ENCODE results near the gene ZNHIT2.
"Not testable (repeated sequence)": the region's sequence is repeated elsewhere in the genome, so short reads cannot be mapped to it uniquely, and the experiment has no call there.

Gene ZNHIT2

DNA sequence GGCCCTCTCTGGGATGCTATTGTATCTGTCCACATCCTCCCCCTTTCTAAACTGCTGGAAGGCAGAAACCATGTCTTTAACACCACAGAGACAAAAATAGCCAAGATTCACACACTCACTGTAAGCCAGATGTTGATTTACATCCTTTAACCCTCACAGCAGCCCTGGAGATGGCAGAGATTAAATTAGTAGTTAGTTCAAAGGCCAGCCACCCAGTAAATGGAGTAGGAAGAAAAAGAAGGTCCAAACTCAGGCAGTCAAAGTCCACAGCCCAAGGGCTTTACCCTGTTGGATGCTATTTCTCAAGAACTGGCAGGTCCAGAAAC, 2.1 kb upstream of the ZNHIT2 start:
- DNase-seq (ENCODE audit: low spot score) = no peak

DNA sequence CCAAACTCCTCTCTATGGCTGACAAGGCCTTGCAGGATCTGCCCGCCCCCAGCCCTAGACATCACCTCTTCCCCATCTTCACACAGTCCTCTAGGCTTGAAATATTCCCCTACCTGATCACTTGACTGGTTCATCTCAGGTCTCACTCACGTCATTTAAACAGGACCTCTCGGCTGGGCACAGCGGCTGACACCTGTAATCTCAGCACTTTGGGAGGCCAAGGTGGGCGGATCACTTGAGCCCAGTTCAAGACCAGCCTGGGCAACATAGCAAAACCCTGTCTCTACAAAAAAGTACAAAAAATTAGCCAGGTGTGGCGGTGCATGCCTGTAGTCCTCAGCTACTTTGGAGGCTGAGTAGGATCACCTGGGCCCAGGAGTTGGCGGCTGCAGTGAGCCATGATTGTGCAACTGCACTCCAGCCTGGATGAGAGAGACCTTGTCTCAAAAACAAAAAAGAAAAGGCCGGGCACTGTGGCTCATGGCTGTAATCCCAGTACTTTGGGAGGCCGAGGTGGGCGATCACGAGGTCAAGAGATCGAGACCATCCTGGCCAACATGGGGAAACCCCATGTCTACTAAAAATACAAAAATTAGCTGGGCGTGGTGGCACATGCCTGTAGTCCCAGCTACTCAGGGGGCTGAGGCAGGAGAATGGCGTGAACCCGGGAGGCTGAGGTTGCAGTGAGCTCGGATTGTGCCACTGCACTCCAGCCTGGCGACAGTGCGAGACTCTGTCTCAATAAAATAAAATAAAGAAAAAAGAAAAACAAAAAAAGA, 1.6 kb upstream of the ZNHIT2 start:
- not testable (repeated sequence) for DNase-seq (ENCODE audit: low spot score)

GRCh38 chr11:65118097-65118837, 766 bp upstream of the ZNHIT2 start:
- no peak for DNase-seq (ENCODE audit: low spot score)

- DNase-seq (ENCODE audit: low spot score) = peak; percentile 79
These were observed 913 bp downstream of the ZNHIT2 start for GRCh38 chr11:65116370-65117205.

DNA sequence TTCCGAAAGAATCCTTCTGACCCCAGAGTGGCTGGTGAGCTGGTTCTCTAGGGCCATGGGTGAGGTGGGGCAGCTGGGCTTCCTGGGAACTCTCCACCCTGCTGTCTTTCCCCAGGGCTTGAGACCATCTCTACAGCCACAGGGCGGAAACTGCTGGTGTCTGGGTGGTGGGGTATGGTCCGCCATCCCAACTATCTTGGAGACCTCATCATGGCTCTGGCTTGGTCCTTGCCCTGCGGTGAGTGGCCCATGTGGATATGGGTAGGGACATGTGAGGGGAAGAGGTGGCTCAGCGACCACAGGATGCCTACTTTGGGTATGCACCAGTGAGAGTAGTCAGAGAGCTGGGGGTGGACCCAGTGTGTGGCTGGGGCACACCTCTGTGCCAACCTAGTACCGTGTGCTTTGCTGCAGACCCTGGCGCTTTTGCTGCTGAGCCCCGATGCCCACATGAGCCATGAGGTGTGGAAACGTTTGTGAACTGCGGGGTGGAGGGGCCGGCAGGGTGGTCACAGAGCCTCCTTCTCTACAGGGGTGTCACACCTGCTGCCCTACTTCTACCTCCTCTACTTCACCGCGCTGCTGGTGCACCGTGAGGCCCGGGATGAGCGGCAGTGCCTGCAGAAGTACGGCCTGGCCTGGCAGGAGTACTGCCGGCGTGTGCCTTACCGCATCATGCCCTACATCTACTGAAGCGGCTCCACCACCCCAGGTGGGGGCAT, 2.0 kb downstream of the ZNHIT2 start:
- no peak for DNase-seq (ENCODE audit: low spot score)

- DNase-seq (ENCODE audit: low spot score) = no peak
These were observed 2.8 kb downstream of the ZNHIT2 start for GRCh38 chr11:65114538-65115171.

GRCh38 chr11:65113839-65114238, 3.7 kb downstream of the ZNHIT2 start:
- peak; percentile 71 for DNase-seq (ENCODE audit: low spot score)

GRCh38 chr11:65113361-65113756, 4.1 kb downstream of the ZNHIT2 start:
- peak; percentile 87 for DNase-seq (ENCODE audit: low spot score)

GRCh38 chr11:65112546-65113360, 4.7 kb downstream of the ZNHIT2 start:
- DNase-seq (ENCODE audit: low spot score) = peak; percentile 62

- DNase-seq (ENCODE audit: low spot score) = peak; percentile 96
These were observed 5.6 kb downstream of the ZNHIT2 start, which contains the start of gene TM7SF2 for GRCh38 chr11:65111744-65112545. Gene TM7SF2, plus strand, starts transcription at chr11:65111872. Its CDS starts 144 bp downstream, at chr11:65112016.

DNA sequence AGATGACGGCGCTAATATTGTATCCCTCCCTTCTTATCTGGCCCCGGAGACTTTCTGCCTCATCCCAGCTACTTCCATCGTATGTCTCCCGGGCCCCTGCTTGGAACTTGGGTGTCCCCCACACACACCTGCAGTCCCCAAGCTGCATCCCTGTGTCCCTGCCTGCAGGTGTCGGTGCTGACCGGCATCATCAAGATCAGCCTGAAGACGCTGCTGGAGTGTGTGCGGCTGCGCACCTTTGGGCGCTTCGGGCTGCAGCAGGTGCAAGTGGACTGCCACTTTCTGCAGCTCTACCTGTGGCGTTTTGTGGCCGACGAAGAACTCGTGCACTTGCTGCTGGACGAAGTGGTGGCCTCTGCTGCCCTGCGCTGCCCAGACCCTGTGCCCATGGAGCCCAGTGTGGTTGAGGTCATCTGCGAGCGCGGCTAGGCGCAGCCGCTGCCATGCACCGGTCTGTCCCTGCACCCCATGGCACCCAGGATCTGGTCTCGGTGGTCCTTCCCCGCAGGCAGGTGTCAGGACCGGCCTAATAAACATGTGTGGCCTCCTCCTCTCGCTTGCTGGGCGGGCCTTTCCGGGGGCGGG, 6.2 kb downstream of the ZNHIT2 start:
- no peak for DNase-seq (ENCODE audit: low spot score)

GRCh38 chr11:65110354-65110861, 7.1 kb downstream of the ZNHIT2 start:
- peak; percentile 85 for DNase-seq (ENCODE audit: low spot score)

GRCh38 chr11:65109231-65110198, 8.0 kb downstream of the ZNHIT2 start:
- DNase-seq (ENCODE audit: low spot score) = no peak

GRCh38 chr11:65108469-65109123, 8.9 kb downstream of the ZNHIT2 start:
- no peak for DNase-seq (ENCODE audit: low spot score)

DNA sequence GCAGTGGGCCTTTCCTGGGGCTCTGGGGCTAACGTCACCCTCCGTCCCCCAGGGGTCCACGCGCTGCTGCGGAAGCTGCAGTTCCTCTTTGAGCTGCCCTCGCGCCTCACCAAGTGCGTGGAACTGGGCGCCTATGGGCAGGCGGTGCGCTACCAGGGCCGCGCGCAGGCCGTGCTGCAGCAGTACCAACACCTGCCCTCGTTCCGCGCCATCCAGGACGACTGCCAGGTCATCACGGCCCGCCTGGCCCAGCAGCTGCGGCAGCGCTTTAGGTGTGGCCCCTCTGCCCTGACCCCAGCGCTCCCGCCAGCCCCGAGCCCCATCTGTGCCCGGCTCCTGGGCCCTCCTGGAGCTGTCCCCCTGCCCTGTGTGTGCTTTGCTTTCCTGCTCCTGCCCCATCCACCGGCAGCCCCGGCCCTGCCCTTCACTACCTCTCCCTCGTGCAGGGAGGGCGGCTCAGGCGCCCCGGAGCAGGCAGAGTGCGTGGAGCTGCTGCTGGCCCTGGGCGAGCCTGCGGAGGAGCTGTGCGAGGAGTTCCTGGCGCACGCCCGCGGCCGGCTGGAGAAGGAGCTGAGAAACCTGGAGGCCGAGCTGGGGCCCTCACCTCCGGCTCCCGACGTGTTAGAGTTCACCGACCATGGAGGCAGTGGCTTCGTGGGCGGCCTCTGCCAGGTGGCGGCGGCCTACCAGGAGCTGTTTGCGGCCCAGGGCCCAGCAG, 9.6 kb downstream of the ZNHIT2 start:
- no peak for DNase-seq (ENCODE audit: low spot score)

DNA sequence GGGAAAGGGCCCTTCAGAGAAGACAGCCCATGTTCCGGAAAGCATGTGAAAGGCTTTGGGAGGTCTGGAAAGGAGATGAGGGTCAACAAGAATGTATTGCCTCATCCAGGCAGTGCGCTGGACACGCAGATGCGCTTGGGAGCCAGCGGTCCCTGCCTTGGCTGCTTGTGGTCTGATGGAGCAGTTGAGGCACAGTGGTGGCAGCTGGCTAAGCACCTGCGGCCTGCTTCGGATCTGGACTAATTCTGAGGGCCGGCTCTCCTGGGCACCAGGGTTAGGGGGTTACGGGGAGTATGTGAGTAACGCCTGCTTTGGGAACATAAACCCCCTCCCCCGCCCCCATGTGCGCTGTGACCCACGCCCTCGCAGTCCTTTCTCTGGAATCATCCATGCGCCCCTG, 10.4 kb downstream of the ZNHIT2 start:
- no peak for DNase-seq (ENCODE audit: low spot score)

- no peak for DNase-seq (ENCODE audit: low spot score)
These were observed 12.9 kb downstream of the ZNHIT2 start for GRCh38 chr11:65104628-65105027.
